DMS153 treated with DMSO at 0.1 percent for 48 hours (cell line): ENCODE data around the gene OR2A1.
"Not testable (repeated sequence)": the region's sequence is repeated elsewhere in the genome, so short reads cannot be mapped to it uniquely, and the experiment has no call there.

Experiments
- DNase-seq: peaks from one replicate; lab custom pipeline; 2025; ENCODE audit not compliant: unreplicated experiment; lab: John Stamatoyannopoulos, UW

The OR2A1 gene

DNA sequence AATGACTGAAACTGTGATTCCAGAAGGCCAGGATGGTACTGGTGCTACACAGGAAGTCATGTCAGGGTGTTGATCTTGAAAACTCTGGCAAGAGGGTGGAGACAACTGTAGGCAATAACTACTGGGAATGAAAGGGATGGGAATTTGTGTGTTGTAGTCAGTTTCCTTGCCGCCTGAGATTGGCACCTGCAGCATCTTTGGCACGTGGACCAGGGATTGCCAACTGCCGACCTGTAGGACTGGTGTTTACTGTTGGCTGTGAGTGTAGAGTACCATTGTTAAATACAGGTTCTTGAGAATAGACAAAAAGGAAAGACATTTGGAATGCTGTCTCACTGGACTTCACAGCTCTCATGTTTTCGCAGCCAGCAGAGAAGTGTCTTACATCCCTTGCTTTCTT lies 11.1 kb downstream of the OR2A1 start:
- DNase-seq = not testable (repeated sequence)

- DNase-seq = not testable (repeated sequence)
Observed at GRCh38 chr7:144325868-144326267, 13.6 kb downstream of the OR2A1 start.

DNA sequence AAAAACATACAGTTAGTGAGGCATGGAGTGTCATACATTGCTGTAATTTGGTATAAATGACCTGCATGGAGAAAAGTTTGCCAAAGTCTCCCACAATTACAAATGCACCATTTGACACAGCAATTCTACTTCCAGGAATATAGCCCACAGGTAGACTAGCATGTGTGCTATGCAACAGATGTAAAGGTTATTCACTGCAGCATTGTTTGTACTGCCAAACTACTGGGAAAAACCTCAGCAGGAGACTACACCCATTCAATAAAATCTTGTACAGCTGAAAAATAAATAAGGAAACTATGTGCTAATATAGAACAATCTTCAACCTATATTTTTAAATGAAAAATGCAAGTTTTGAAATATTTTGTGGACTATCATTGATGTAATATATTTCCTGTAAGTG lies 17.8 kb downstream of the OR2A1 start:
- DNase-seq = not testable (repeated sequence)

- not testable (repeated sequence) for DNase-seq
Observed at GRCh38 chr7:144331221-144331995, 19.2 kb downstream of the OR2A1 start.

GRCh38 chr7:144331996-144332288 lies 19.7 kb downstream of the OR2A1 start:
- not testable (repeated sequence) for DNase-seq

GRCh38 chr7:144348625-144349024 lies 36.4 kb downstream of the OR2A1 start:
- DNase-seq = not testable (repeated sequence)

- not testable (repeated sequence) for DNase-seq
Observed at GRCh38 chr7:144351667-144352066, 39.4 kb downstream of the OR2A1 start.

GRCh38 chr7:144355176-144355822 lies 43.1 kb downstream of the OR2A1 start, which contains the start of gene ARHGEF5:
Gene ARHGEF5 (plus strand): TSS chr7:144355402. CDS start chr7:144362670, 7,268 bp downstream.
- not testable (repeated sequence) for DNase-seq

- DNase-seq = not testable (repeated sequence)
Observed at GRCh38 chr7:144356185-144356584, 44.0 kb downstream of the OR2A1 start.

- not testable (repeated sequence) for DNase-seq
Observed at GRCh38 chr7:144356860-144357259, 44.6 kb downstream of the OR2A1 start.

DNA sequence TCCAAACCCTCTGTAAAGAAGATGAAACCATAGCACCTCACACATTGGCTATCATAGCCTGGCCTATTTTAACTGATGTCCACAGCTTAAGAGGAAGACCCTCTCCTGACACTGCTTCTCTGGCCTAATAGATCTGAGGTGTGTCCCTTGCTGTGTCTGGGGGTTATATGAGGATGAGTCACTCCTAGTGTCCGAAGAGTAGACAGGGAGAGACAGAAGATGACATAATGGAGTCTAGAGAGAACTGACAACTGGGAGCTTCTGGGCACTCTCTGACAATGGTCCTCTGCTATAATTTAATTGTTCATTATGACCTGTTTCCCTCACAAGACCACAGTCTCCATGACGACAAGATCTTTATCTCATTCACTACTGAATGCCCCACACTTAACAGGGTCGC lies 49.8 kb downstream of the OR2A1 start:
- DNase-seq = not testable (repeated sequence)

GRCh38 chr7:144365523-144365922 lies 53.3 kb downstream of the OR2A1 start:
- DNase-seq = not testable (repeated sequence)

GRCh38 chr7:144367250-144367649 lies 55.0 kb downstream of the OR2A1 start:
- DNase-seq = not testable (repeated sequence)

GRCh38 chr7:144369221-144369620 lies 57.0 kb downstream of the OR2A1 start:
- not testable (repeated sequence) for DNase-seq
